ENCODE results near the gene EIF4H. TPM values are rescaled to one million over a fixed set of nuclear protein-coding genes. Genes with fewer than 3 reads are reported as not detected.
"Not testable (repeated sequence)": the region's sequence is repeated elsewhere in the genome, so short reads cannot be mapped to it uniquely, and the experiment has no call there.

The EIF4H gene
- total RNA-seq, 1 donor from 2014 or later: 205 TPM

GRCh38 chr7:74157605-74158004 is 16.6 kb upstream of the EIF4H start:
- DNase-seq (ENCODE audit: extremely low spot score, unreplicated experiment): no peak
- H3K27ac Mint-ChIP-seq (ENCODE audit: unreplicated experiment): no peak overlapping the region
- no peaks in the 10 kb centered on the region for H3K4me1 Mint-ChIP-seq (ENCODE audit: unreplicated experiment)
- no peaks in the 10 kb centered on the region for H3K9me3 Mint-ChIP-seq (ENCODE audit: unreplicated experiment)
- TF ChIP-seq, protein P1, sequence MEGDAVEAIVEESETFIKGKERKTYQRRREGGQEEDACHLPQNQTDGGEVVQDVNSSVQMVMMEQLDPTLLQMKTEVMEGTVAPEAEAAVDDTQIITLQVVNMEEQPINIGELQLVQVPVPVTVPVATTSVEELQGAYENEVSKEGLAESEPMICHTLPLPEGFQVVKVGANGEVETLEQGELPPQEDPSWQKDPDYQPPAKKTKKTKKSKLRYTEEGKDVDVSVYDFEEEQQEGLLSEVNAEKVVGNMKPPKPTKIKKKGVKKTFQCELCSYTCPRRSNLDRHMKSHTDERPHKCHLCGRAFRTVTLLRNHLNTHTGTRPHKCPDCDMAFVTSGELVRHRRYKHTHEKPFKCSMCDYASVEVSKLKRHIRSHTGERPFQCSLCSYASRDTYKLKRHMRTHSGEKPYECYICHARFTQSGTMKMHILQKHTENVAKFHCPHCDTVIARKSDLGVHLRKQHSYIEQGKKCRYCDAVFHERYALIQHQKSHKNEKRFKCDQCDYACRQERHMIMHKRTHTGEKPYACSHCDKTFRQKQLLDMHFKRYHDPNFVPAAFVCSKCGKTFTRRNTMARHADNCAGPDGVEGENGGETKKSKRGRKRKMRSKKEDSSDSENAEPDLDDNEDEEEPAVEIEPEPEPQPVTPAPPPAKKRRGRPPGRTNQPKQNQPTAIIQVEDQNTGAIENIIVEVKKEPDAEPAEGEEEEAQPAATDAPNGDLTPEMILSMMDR (IDR thresholded peaks at IDR 0.05): no peak
- H3K36me3 Mint-ChIP-seq (ENCODE audit: unreplicated experiment): no peaks in the 10 kb centered on the region
- H3K4me3 Mint-ChIP-seq (ENCODE audit: unreplicated experiment): no peak overlapping the region
- no peaks in the 10 kb centered on the region for H3K27me3 Mint-ChIP-seq (ENCODE audit: unreplicated experiment)

DNA sequence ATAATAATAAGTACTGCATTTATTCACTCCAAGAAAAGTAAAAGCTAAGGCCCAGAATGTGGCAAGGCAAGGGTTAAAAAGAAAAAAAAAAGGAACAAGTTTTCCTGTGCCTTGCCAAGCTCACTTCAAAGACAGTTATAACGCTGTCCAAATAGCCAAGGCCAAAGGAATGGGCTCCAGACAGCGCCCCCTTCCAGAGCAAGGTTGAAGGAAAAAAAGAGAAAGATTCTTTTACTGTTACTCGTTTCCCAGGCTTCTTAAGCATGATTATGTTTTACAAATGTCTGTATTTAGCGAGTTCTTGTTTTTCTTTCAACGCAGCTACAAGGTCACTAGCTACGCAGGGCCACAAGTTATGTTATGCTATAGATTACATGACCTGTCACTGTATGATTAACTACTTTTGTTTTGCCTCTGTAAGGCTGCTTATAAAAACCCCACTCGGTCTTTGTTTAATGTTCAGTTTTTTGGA is 9.1 kb upstream of the EIF4H start:
- no peak for DNase-seq (ENCODE audit: extremely low spot score, unreplicated experiment)
- no peak overlapping the region for H3K27ac Mint-ChIP-seq (ENCODE audit: unreplicated experiment)
- no peaks in the 10 kb centered on the region for H3K27me3 Mint-ChIP-seq (ENCODE audit: unreplicated experiment)
- no peaks in the 10 kb centered on the region for H3K36me3 Mint-ChIP-seq (ENCODE audit: unreplicated experiment)
- peaks cover 5% of the 10 kb centered on the region for H3K4me1 Mint-ChIP-seq (ENCODE audit: unreplicated experiment)
- TF ChIP-seq, protein P1 (IDR thresholded peaks at IDR 0.05): peak; percentile 53
- no peak overlapping the region for H3K4me3 Mint-ChIP-seq (ENCODE audit: unreplicated experiment)
- no peaks in the 10 kb centered on the region for H3K9me3 Mint-ChIP-seq (ENCODE audit: unreplicated experiment)

DNA sequence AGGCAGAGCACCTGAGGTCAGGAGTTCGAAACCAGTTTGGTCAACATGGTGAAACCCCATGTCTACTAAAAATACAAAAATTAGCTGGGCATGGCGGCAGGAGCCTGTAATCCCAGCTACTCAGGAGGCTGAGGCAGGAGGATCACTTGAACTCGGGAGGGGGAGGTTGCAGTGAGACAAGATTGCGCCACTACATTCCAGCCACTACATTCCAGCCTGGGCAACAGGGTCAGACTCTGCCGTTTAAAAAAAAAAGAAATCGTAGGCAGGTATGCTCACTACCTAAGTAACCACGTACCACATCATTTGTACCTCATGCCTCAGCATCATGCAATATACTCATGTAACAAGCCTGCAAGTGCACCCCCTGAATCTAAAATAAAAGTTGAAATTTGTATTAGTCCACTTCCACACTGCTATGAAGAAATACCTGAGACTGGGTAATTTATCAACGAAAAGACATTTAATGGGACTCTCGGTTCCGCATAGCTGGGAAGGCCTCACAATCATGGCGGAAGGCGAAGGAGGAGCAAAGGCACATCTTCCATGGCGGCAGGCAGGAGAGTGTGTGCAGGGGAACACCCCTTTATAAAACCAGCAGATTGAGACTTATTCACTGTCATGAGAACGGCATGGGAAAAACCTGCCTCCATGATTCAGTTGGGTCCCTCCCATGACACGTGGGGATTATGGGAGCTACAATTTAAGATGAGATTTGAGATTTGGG is 8.1 kb upstream of the EIF4H start:
- H3K4me3 Mint-ChIP-seq (ENCODE audit: unreplicated experiment): no peak overlapping the region
- peaks cover 5% of the 10 kb centered on the region for H3K4me1 Mint-ChIP-seq (ENCODE audit: unreplicated experiment)
- H3K27me3 Mint-ChIP-seq (ENCODE audit: unreplicated experiment): no peaks in the 10 kb centered on the region
- H3K9me3 Mint-ChIP-seq (ENCODE audit: unreplicated experiment): no peaks in the 10 kb centered on the region
- no peak overlapping the region for H3K27ac Mint-ChIP-seq (ENCODE audit: unreplicated experiment)
- H3K36me3 Mint-ChIP-seq (ENCODE audit: unreplicated experiment): no peaks in the 10 kb centered on the region
- no peak for DNase-seq (ENCODE audit: extremely low spot score, unreplicated experiment)
- TF ChIP-seq, protein P1 (IDR thresholded peaks at IDR 0.05): no peak

DNA sequence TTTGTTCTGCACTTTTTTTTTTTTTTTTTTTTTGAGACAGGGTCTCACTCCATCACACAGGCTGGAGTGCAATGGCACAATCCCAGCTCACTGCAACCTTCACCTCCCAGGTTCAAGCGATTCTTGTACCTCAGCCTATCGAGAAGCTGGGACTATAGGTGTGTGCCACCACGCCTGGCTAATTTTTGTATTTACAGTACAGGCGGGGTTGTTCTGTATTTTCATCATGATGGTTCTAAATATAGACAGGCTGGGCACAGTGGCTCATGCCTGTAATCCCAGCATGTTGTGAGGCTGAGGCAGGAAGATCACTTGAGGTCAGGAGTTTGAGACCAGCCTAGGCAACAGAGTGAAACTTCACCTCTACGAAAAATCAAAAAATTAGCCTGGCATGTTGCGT is 6.8 kb upstream of the EIF4H start:
- not testable (repeated sequence) for H3K27ac Mint-ChIP-seq (ENCODE audit: unreplicated experiment); H3K27me3 Mint-ChIP-seq (ENCODE audit: unreplicated experiment); H3K4me3 Mint-ChIP-seq (ENCODE audit: unreplicated experiment); H3K4me1 Mint-ChIP-seq (ENCODE audit: unreplicated experiment); H3K9me3 Mint-ChIP-seq (ENCODE audit: unreplicated experiment); H3K36me3 Mint-ChIP-seq (ENCODE audit: unreplicated experiment); DNase-seq (ENCODE audit: extremely low spot score, unreplicated experiment)

- TF ChIP-seq, protein P1 (IDR thresholded peaks at IDR 0.05): no peak
- Mint-ChIP-seq H3K27me3 (ENCODE audit: unreplicated experiment) (no peaks in the 10 kb centered on the region), H3K4me3 (ENCODE audit: unreplicated experiment) (peak overlapping the region; percentile 85), H3K36me3 (ENCODE audit: unreplicated experiment) (peaks cover 4% of the 10 kb centered on the region), H3K9me3 (ENCODE audit: unreplicated experiment) (no peaks in the 10 kb centered on the region), H3K27ac (ENCODE audit: unreplicated experiment) (peak overlapping the region; percentile 57), H3K4me1 (ENCODE audit: unreplicated experiment) (peaks cover 35% of the 10 kb centered on the region)
- no peak for DNase-seq (ENCODE audit: extremely low spot score, unreplicated experiment)
These were observed 1.1 kb upstream of the EIF4H start for GRCh38 chr7:74173074-74173473.
